ENCODE results near the gene SERTAD4.

Gene SERTAD4

GRCh38 chr1:210239349-210240111 lies 6.9 kb downstream of the SERTAD4 start:
- TF ChIP-seq EP300 (IDR thresholded peaks at IDR 0.05; ENCODE audit: borderline replicate concordance) (no peak), CEBPB (IDR thresholded peaks at IDR 0.05) (no peak), NFIC (IDR thresholded peaks at IDR 0.05) (no peak), ZBTB7A (IDR thresholded peaks at IDR 0.05; ENCODE audit: low read depth) (no peak), TAF1 (IDR thresholded peaks at IDR 0.05; ENCODE audit: low read depth) (no peak), TEAD4 (IDR thresholded peaks at IDR 0.05) (no peak), EGR1 (IDR thresholded peaks at IDR 0.05) (no peak), REST (IDR thresholded peaks at IDR 0.05; ENCODE audit: low read depth) (no peak), CREB1 (IDR thresholded peaks at IDR 0.05; ENCODE audit: low read depth) (no peak), FOXM1 (IDR thresholded peaks at IDR 0.05; ENCODE audit: borderline replicate concordance, low read depth) (no peak), MAX (IDR thresholded peaks at IDR 0.05) (no peak)

- no peak for TF ChIP-seq EGR1 (IDR thresholded peaks at IDR 0.05)
- TF ChIP-seq CREB1 (IDR thresholded peaks at IDR 0.05; ENCODE audit: low read depth), result no peak
- TF ChIP-seq FOXM1 (IDR thresholded peaks at IDR 0.05; ENCODE audit: borderline replicate concordance, low read depth), result no peak
- no peak for TF ChIP-seq YY1 (IDR thresholded peaks at IDR 0.05; ENCODE audit: low read depth)
- no peak for TF ChIP-seq TCF12 (IDR thresholded peaks at IDR 0.05; ENCODE audit: low read depth)
- TF ChIP-seq TAF1 (IDR thresholded peaks at IDR 0.05; ENCODE audit: low read depth), result no peak
- TF ChIP-seq ZBTB7A (IDR thresholded peaks at IDR 0.05; ENCODE audit: low read depth), result no peak
- no peak for TF ChIP-seq RAD21 (IDR thresholded peaks at IDR 0.05; ENCODE audit: low read depth)
- TF ChIP-seq EP300 (IDR thresholded peaks at IDR 0.05; ENCODE audit: borderline replicate concordance), result no peak
- TF ChIP-seq USF1 (IDR thresholded peaks at IDR 0.05), result no peak
- no peak for TF ChIP-seq TEAD4 (IDR thresholded peaks at IDR 0.05)
- no peak for TF ChIP-seq MAX (IDR thresholded peaks at IDR 0.05)
- no peak for TF ChIP-seq REST (IDR thresholded peaks at IDR 0.05; ENCODE audit: low read depth)
- TF ChIP-seq NFIC (IDR thresholded peaks at IDR 0.05), result no peak
- no peak for TF ChIP-seq CEBPB (IDR thresholded peaks at IDR 0.05)
Observed at GRCh38 chr1:210241121-210241520, 8.5 kb downstream of the SERTAD4 start.

- TF ChIP-seq ZBTB7A (IDR thresholded peaks at IDR 0.05; ENCODE audit: low read depth), result no peak
Observed at GRCh38 chr1:210244746-210245367, 12.3 kb downstream of the SERTAD4 start.

- no peak for TF ChIP-seq USF1 (IDR thresholded peaks at IDR 0.05)
- no peak for TF ChIP-seq TCF12 (IDR thresholded peaks at IDR 0.05; ENCODE audit: low read depth)
- no peak for TF ChIP-seq EP300 (IDR thresholded peaks at IDR 0.05; ENCODE audit: borderline replicate concordance)
- TF ChIP-seq EGR1 (IDR thresholded peaks at IDR 0.05), result no peak
- no peak for TF ChIP-seq FOXM1 (IDR thresholded peaks at IDR 0.05; ENCODE audit: borderline replicate concordance, low read depth)
- TF ChIP-seq CEBPB (IDR thresholded peaks at IDR 0.05), result no peak
- no peak for TF ChIP-seq CREB1 (IDR thresholded peaks at IDR 0.05; ENCODE audit: low read depth)
- no peak for TF ChIP-seq RAD21 (IDR thresholded peaks at IDR 0.05; ENCODE audit: low read depth)
Observed at GRCh38 chr1:210246447-210246846, 13.9 kb downstream of the SERTAD4 start.

- TF ChIP-seq MAX (IDR thresholded peaks at IDR 0.05) (no peak), EP300 (IDR thresholded peaks at IDR 0.05; ENCODE audit: borderline replicate concordance) (no peak), TEAD4 (IDR thresholded peaks at IDR 0.05) (no peak), NFIC (IDR thresholded peaks at IDR 0.05) (no peak), TCF12 (IDR thresholded peaks at IDR 0.05; ENCODE audit: low read depth) (no peak), YY1 (IDR thresholded peaks at IDR 0.05; ENCODE audit: low read depth) (no peak)
Observed at GRCh38 chr1:210248341-210248740, 15.7 kb downstream of the SERTAD4 start.

- TF ChIP-seq RAD21 (IDR thresholded peaks at IDR 0.05; ENCODE audit: low read depth), result no peak
- no peak for TF ChIP-seq TEAD4 (IDR thresholded peaks at IDR 0.05)
- no peak for TF ChIP-seq MAX (IDR thresholded peaks at IDR 0.05)
- no peak for TF ChIP-seq EGR1 (IDR thresholded peaks at IDR 0.05)
- TF ChIP-seq TCF12 (IDR thresholded peaks at IDR 0.05; ENCODE audit: low read depth), result no peak
- no peak for TF ChIP-seq NFIC (IDR thresholded peaks at IDR 0.05)
- TF ChIP-seq YY1 (IDR thresholded peaks at IDR 0.05; ENCODE audit: low read depth), result no peak
- no peak for TF ChIP-seq REST (IDR thresholded peaks at IDR 0.05; ENCODE audit: low read depth)
Observed at GRCh38 chr1:210250665-210250997, 18.0 kb downstream of the SERTAD4 start.
